Brain microvascular endothelial cell (primary cell): Measurements from ENCODE around the gene CADPS.

Experiments used
- DNase-seq: peaks from one replicate; pipeline ENCODE4 v3.0.0-alpha.2; 2020
- H3K27ac ChIP-seq: fragments of 250-450 bp; sonication (Bioruptor Pico); 2 replicates; pipeline ENCODE4 v1.5.1; 2020; ENCODE audit warnings: mild to moderate bottlenecking, moderate library complexity
- H3K27me3 ChIP-seq: fragments of 250-450 bp; sonication (Bioruptor Pico); replicated peaks from 2 replicates; pipeline ENCODE4 v1.5.1; 2020; ENCODE audit warnings: mild to moderate bottlenecking
- H3K36me3 ChIP-seq: fragments of 250-450 bp; sonication (Bioruptor Pico); replicated peaks from 2 replicates; pipeline ENCODE4 v1.5.1; 2020; ENCODE audit warnings: mild to moderate bottlenecking
- H3K4me3 ChIP-seq: 2 replicates; pipeline ENCODE4 v1.5.1; 2011; ENCODE audit warnings: low read depth, mild to moderate bottlenecking, control low read depth, low read length, moderate library complexity
- CTCF ChIP-seq: IDR thresholded peaks from 2 replicates; pipeline ENCODE4 v1.5.1; 2011; ENCODE audit warnings: low read depth, mild to moderate bottlenecking, moderate library complexity, low read length, control low read depth, inconsistent platforms; ENCODE audit errors: missing control alignments
- in situ Hi-C: cut with HindIII; loops from 2 replicates; pipeline ENCODE4 v1.10.0; 2017; ENCODE audit warnings: low sequenced_read_pairs, low pct_ligation_motif_present

The CADPS gene

GRCh38 chr3:62615258-62615849 lies 259.9 kb downstream of the CADPS start:
- in situ Hi-C loops, result no loop called here
- DNase-seq, result no peak
- H3K27me3 ChIP-seq, result no peaks in the 10 kb centered on the region
- no peak for TF ChIP-seq CTCF
- H3K36me3 ChIP-seq, result no peaks in the 10 kb centered on the region
- no peak overlapping the region for H3K27ac ChIP-seq
- H3K4me3 ChIP-seq, result no peak overlapping the region

- no peak overlapping the region for H3K27ac ChIP-seq
- in situ Hi-C loops, result no loop called here
Observed at GRCh38 chr3:62614527-62614926, 260.7 kb downstream of the CADPS start.

GRCh38 chr3:62611541-62612240 lies 263.5 kb downstream of the CADPS start:
- DNase-seq, result peak; percentile 61
- in situ Hi-C loops, result no loop called here
- peak overlapping the region; percentile 37 for H3K27ac ChIP-seq

More at GRCh38 chr3:62614527-62614926, 260.7 kb downstream of the CADPS start:
- Histone ChIP-seq H3K27me3 (no peaks in the 10 kb centered on the region), H3K36me3 (no peaks in the 10 kb centered on the region), H3K4me3 (no peak overlapping the region)
- no peak for TF ChIP-seq CTCF
- no peak for DNase-seq

GRCh38 chr3:62607287-62608029 lies 267.8 kb downstream of the CADPS start:
- H3K27ac ChIP-seq, result peak overlapping the region; percentile 38
- DNase-seq, result peak; percentile 84
- TF ChIP-seq CTCF, result no peak
- in situ Hi-C loops, result no loop called here
- H3K36me3 ChIP-seq, result no peaks in the 10 kb centered on the region
- H3K4me3 ChIP-seq, result no peak overlapping the region
- H3K27me3 ChIP-seq, result no peaks in the 10 kb centered on the region

More at GRCh38 chr3:62611541-62612240, 263.5 kb downstream of the CADPS start:
- Histone ChIP-seq H3K36me3 (no peaks in the 10 kb centered on the region), H3K27me3 (no peaks in the 10 kb centered on the region), H3K4me3 (no peak overlapping the region)
- TF ChIP-seq CTCF, result no peak

- no peak for DNase-seq
- no peak for TF ChIP-seq CTCF
- Histone ChIP-seq H3K27me3 (no peaks in the 10 kb centered on the region), H3K4me3 (no peak overlapping the region), H3K36me3 (no peaks in the 10 kb centered on the region), H3K27ac (peak overlapping the region; percentile 99)
- in situ Hi-C loops, result no loop called here
Observed at GRCh38 chr3:62605413-62606068, 269.7 kb downstream of the CADPS start.
